HEK293 (cell line): Measurements from ENCODE around the gene ADRA2B.

ENCODE experiments used
- IKZF3 ChIP-seq: fragments of 450-650 bp; IDR thresholded peaks from 2 replicates; pipeline ENCODE4 v1.5.0; 2018; ENCODE audit warnings: missing biosample characterization, mild to moderate bottlenecking, missing genetic modification characterization, moderate library complexity
- MZF1 ChIP-seq: fragments of 450-650 bp; formaldehyde crosslinking; IDR thresholded peaks from 2 replicates; pipeline ENCODE4 v1.5.1; 2017; ENCODE audit warnings: missing biosample characterization, missing genetic modification characterization, borderline replicate concordance
- ZBTB1 ChIP-seq: fragments of 450-650 bp; formaldehyde crosslinking; IDR thresholded peaks from 2 replicates; pipeline ENCODE4 v1.5.1; 2016; ENCODE audit warnings: missing biosample characterization, missing genetic modification characterization
- ZBTB7A ChIP-seq: fragments of 450-650 bp; formaldehyde crosslinking; IDR thresholded peaks from 2 replicates; pipeline ENCODE4 v1.5.1; 2016; ENCODE audit warnings: low read depth, missing biosample characterization, missing genetic modification characterization
- ZNF335 ChIP-seq: fragments of 450-650 bp; formaldehyde crosslinking; conservative IDR thresholded peaks from 2 replicates; pipeline ENCODE4 v1.5.1; 2016; ENCODE audit warnings: missing biosample characterization, missing genetic modification characterization
- ZNF544 ChIP-seq: fragments of 450-650 bp; formaldehyde crosslinking; IDR thresholded peaks from 2 replicates; pipeline ENCODE4 v1.5.0; 2017; ENCODE audit warnings: missing biosample characterization, missing genetic modification characterization
- ZNF792 ChIP-seq: fragments of 450-650 bp; formaldehyde crosslinking; IDR thresholded peaks from 2 replicates; pipeline ENCODE4 v1.5.1; 2016; ENCODE audit warnings: missing biosample characterization, missing genetic modification characterization
- TF ChIP-seq, protein P1 (sequence below): fragments of 450-650 bp; formaldehyde crosslinking; IDR thresholded peaks from 2 replicates; pipeline ENCODE4 v1.5.1; 2016; ENCODE audit warnings: missing biosample characterization, missing genetic modification characterization

DNA sequence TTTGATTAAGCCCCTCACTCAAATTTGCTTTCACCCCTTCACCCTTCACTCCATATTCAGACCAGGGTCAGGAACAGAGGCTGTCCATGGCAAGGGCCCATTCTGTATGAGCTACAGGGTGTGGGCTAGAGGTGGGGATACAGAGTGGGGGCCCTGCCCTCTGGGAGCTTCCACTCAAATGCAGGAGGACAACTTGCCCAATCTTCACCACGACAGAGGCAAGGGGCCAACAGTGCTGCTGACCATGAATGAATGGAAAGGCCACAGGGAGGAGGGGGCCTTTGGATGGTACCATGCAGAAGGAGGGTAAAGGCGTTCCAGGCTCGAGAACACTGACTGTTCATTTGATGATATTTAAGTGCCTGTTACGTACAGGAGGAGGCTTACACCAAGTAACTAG, 22.8 kb downstream of the ADRA2B start:
- TF ChIP-seq, protein P1, sequence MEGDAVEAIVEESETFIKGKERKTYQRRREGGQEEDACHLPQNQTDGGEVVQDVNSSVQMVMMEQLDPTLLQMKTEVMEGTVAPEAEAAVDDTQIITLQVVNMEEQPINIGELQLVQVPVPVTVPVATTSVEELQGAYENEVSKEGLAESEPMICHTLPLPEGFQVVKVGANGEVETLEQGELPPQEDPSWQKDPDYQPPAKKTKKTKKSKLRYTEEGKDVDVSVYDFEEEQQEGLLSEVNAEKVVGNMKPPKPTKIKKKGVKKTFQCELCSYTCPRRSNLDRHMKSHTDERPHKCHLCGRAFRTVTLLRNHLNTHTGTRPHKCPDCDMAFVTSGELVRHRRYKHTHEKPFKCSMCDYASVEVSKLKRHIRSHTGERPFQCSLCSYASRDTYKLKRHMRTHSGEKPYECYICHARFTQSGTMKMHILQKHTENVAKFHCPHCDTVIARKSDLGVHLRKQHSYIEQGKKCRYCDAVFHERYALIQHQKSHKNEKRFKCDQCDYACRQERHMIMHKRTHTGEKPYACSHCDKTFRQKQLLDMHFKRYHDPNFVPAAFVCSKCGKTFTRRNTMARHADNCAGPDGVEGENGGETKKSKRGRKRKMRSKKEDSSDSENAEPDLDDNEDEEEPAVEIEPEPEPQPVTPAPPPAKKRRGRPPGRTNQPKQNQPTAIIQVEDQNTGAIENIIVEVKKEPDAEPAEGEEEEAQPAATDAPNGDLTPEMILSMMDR = no peak
- no peak for TF ChIP-seq MZF1
- TF ChIP-seq ZBTB1 (tag by site-specific recombination) = no peak
- no peak for TF ChIP-seq IKZF3
- no peak for TF ChIP-seq ZNF335 (tag by site-specific recombination)
- TF ChIP-seq ZNF544 = no peak
- no peak for TF ChIP-seq ZNF792 (tag by site-specific recombination)
- TF ChIP-seq ZBTB7A = no peak
